K562 (cell line): ENCODE measurements around the gene ANKH. TPM values are rescaled to one million over a fixed set of nuclear protein-coding genes. Genes with fewer than 3 reads are reported as not detected.

Source experiments
- ATAC-seq: fragments of 200-7000 bp; cut with Tn5 transposase; 3 replicates; pipeline ENCODE4 v1.9.1; 2020; ENCODE audit warnings: moderate library complexity
- BruUV-seq: library from RNA; stranded (reverse); fragments of 400-500 nt; replicated peaks from 2 replicates; lab custom pipeline; 2021; lab: Mats Ljungman, UMichigan
- CTCF ChIA-PET: fragments of 300-600 bp; formaldehyde crosslinking; extraction: SDS; loops from one replicate; lab custom pipeline; 2021; ENCODE audit warnings: low intra/inter-chr PET ratio; lab: Yijun Ruan, JAX
- POLR2A ChIA-PET: fragments of 300-600, 350-650 bp; sonication (Branson Sonifier 250); formaldehyde crosslinking; extraction: SDS; loops from one replicate; lab custom pipeline; 2021; ENCODE audit warnings: antibody characterized with exemption, inconsistent platforms; lab: Yijun Ruan, JAX
- DNase-seq, 4 experiments: peaks; one replicate each; pipeline versions ENCODE4 v3.0.0 to v3.0.0-alpha.2; 2011 to 2018; ENCODE audit warnings: low spot score in 3 of 4, mixed read lengths in 3 of 4; ENCODE audit errors: extremely low read depth in 1 of 4
- FAIRE-seq: peaks from 2 replicates; lab custom pipeline; 2011; peaks lifted over from hg19 to GRCh38; lab: Jason Lieb, UNC
- H2AFZ ChIP-seq: 2 replicates; pipeline ENCODE4 v1.6.0; 2011; ENCODE audit warnings: low read depth, low read length, control low read depth, inconsistent platforms
- H3K27ac ChIP-seq: fragments of 200-600 bp; 3 replicates; pipeline ENCODE4 v1.8.0; 2011; ENCODE audit warnings: low read depth, mild to moderate bottlenecking, control low read depth, inconsistent platforms, low read length, moderate library complexity, mixed read lengths; ENCODE audit errors: extremely low read depth
- H3K27me3 ChIP-seq, 2 experiments: fragments of 300-600 bp in 1 of 2; 2 replicates in 1 of 2; 3 replicates in 1 of 2; pipeline versions ENCODE4 v1.6.0 to v1.8.0; 2011; ENCODE audit warnings: inconsistent platforms in 2 of 2, low read length in 2 of 2, mild to moderate bottlenecking in 1 of 2, mixed read lengths in 1 of 2, moderate library complexity in 1 of 2; ENCODE audit not compliant: control insufficient read depth in 2 of 2, insufficient read depth in 2 of 2
- H3K36me3 ChIP-seq: fragments of 300-600 bp; 3 replicates; pipeline ENCODE4 v1.8.0; 2011; ENCODE audit warnings: mild to moderate bottlenecking, low read length, inconsistent platforms; ENCODE audit not compliant: control insufficient read depth, insufficient read depth
- H3K4me1 ChIP-seq, 2 experiments: fragments of 200-600 bp in 1 of 2; replicated peaks in 1 of 2; 2 replicates in 1 of 2; 3 replicates in 1 of 2; pipeline versions ENCODE4 v1.5.1 to v1.8.0; 2011; ENCODE audit warnings: inconsistent platforms in 2 of 2, low read length in 2 of 2, mild to moderate bottlenecking in 1 of 2, mixed read lengths in 1 of 2, moderate library complexity in 1 of 2; ENCODE audit not compliant: control insufficient read depth in 2 of 2, insufficient read depth in 2 of 2
- H3K4me2 ChIP-seq: 2 replicates; pipeline ENCODE4 v1.6.1; 2011; ENCODE audit warnings: low read length, control low read depth, inconsistent platforms, mixed read lengths; ENCODE audit not compliant: insufficient read depth
- H3K4me3 ChIP-seq: fragments of 200-600 bp; sonication (generic), shearing (Covaris generic); 2 replicates; pipeline ENCODE4 v1.5.1; 2016; ENCODE audit warnings: control low read depth, inconsistent platforms
- H3K79me2 ChIP-seq: fragments of 200-600 bp; 3 replicates; pipeline ENCODE4 v1.8.0; 2011; ENCODE audit warnings: low read length, inconsistent platforms; ENCODE audit not compliant: control insufficient read depth, insufficient read depth
- H3K9ac ChIP-seq, 2 experiments: 2 replicates each; pipeline versions ENCODE4 v1.6.0 to v1.6.1; 2011; ENCODE audit warnings: low read depth in 2 of 2, low read length in 2 of 2, control low read depth in 1 of 2, inconsistent platforms in 1 of 2, mild to moderate bottlenecking in 1 of 2, mixed read lengths in 1 of 2; ENCODE audit not compliant: insufficient read depth in 1 of 2
- H3K9me1 ChIP-seq: one replicate; pipeline ENCODE4 v1.6.0; 2011; ENCODE audit warnings: inconsistent platforms, mild to moderate bottlenecking, low read length, moderate library complexity; ENCODE audit not compliant: control insufficient read depth, insufficient read depth
- H3K9me3 ChIP-seq: replicated peaks from 2 replicates; pipeline ENCODE4 v1.5.1; 2011; ENCODE audit warnings: low read depth, low read length, inconsistent platforms; ENCODE audit not compliant: control insufficient read depth, insufficient read depth
- H4K20me1 ChIP-seq: replicated peaks from 2 replicates; pipeline ENCODE4 v1.6.1; 2011; ENCODE audit warnings: low read length, inconsistent platforms, mixed read lengths; ENCODE audit not compliant: control insufficient read depth, insufficient read depth
- ASH1L ChIP-seq: fragments of 450-650 bp; IDR thresholded peaks from 2 replicates; pipeline ENCODE4 v1.6.1; 2018; ENCODE audit warnings: borderline replicate concordance, mild to moderate bottlenecking, low read depth; ENCODE audit not compliant: partially characterized antibody
- ATF1 ChIP-seq, 2 experiments: fragments of 450-650 bp in 1 of 2; IDR thresholded peaks; 2 replicates each; pipeline ENCODE4 v1.6.1; 2016; ENCODE audit warnings: missing compliant biosample characterization in 1 of 2, missing genetic modification characterization in 1 of 2
- CBX3 ChIP-seq, 2 experiments: IDR thresholded peaks; 1 replicate in 1 of 2; 2 replicates in 1 of 2; pipeline ENCODE4 v1.6.1; 2012; ENCODE audit warnings: inconsistent platforms in 2 of 2, low read length in 2 of 2, borderline replicate concordance in 1 of 2, control low read depth in 1 of 2
- CUX1 ChIP-seq: fragments of 200-800 bp; sonication (Bioruptor generic); IDR thresholded peaks from 2 replicates; pipeline ENCODE4 v1.6.1; 2016; ENCODE audit warnings: missing genetic modification characterization, missing compliant biosample characterization
- FIP1L1 ChIP-seq: fragments of 200-400 bp; formaldehyde crosslinking; IDR thresholded peaks from 2 replicates; pipeline ENCODE4 v1.6.1; 2018; ENCODE audit warnings: mild to moderate bottlenecking, low read depth, low read length; ENCODE audit not compliant: poor library complexity, severe bottlenecking
- HDGF ChIP-seq: fragments of 450-650 bp; IDR thresholded peaks from 2 replicates; pipeline ENCODE4 v1.6.1; 2016
- NCOA6 ChIP-seq: fragments of 450-650 bp; IDR thresholded peaks from 2 replicates; pipeline ENCODE4 v1.6.1; 2017; ENCODE audit warnings: mild to moderate bottlenecking
- SFPQ ChIP-seq: fragments of 200-400 bp; formaldehyde crosslinking; IDR thresholded peaks from 2 replicates; pipeline ENCODE4 v1.6.1; 2017; ENCODE audit warnings: mild to moderate bottlenecking, low read depth, low read length, moderate library complexity
- SRSF9 ChIP-seq: fragments of 200-400 bp; formaldehyde crosslinking; IDR thresholded peaks from 2 replicates; pipeline ENCODE4 v1.6.1; 2017; ENCODE audit warnings: low read depth, low read length, borderline replicate concordance
- ZBTB26 ChIP-seq: fragments of 450-650 bp; formaldehyde crosslinking; IDR thresholded peaks from 2 replicates; pipeline ENCODE4 v1.4.0; 2022; ENCODE audit warnings: missing genetic modification characterization
- WGBS: fragments of 100-300 bp; shearing (Covaris generic); methylation state at CpG from one replicate; pipeline ENCODE4 v1.1.6; 2016; ENCODE audit warnings: low coverage, mixed read lengths; ENCODE audit not compliant: insufficient coverage; ENCODE audit errors: missing lambda C conversion rate; 5-methylcytosine and 5-hydroxymethylcytosine counted together
- in situ Hi-C: fragments of 300-500 bp; cut with MboI; formaldehyde crosslinking; loops from 4 replicates; pipeline ENCODE4 v1.15.0; 2018; ENCODE audit warnings: inconsistent platforms, mixed read lengths
- intact Hi-C: fragments of 100-400 bp; cut with micrococcal nuclease; formaldehyde crosslinking; loops from 2 replicates; pipeline ENCODE4 v1.14.2; 2022
- polyA plus RNA-seq, 8 experiments: library from polyadenylated mRNA; depleted of rRNA in 4 of 8; stranded (reverse) in 5 of 8; unstranded in 3 of 8; fragments of >200 nt; fragmentation: Nextera tagmentation in 2 of 8; fragmentation: Illumina TruSeq in 1 of 8; extraction: Ambion mirVana in 2 of 8; extraction: Trizol in 1 of 8; gene quantifications; 2 replicates each; pipeline versions ENCODE4 v1.2.1 to v1.2.3, GENCODE V29; 2011 to 2014; ENCODE audit warnings: inconsistent platforms in 1 of 8, missing spikeins in 1 of 8
- total RNA-seq, 7 experiments: library from RNA; depleted of rRNA in 6 of 7; stranded (reverse); fragments of >200 nt in 6 of 7; fragmentation: Illumina TruSeq in 2 of 7; extraction: Trizol in 2 of 7; gene quantifications; 2 replicates each; pipeline versions ENCODE4 v1.2.1 to v1.2.3, GENCODE V29; 2011 to 2021; ENCODE audit warnings: low replicate concordance in 1 of 7

Gene ANKH
- total and polyA plus RNA-seq, 9 of the 15 experiments (the other 6 are each of a cell fraction or from before 2014, with no cell fraction given) = 0.79 to 12.2 (median 4.5) TPM

GRCh38 chr5:14765587-14765986 lies 106.0 kb downstream of the ANKH start (continued):
- TF ChIP-seq ATF1 (CRISPR knock-in tag; IDR thresholded peaks at IDR 0.05) (no peak), ATF1 (tag; IDR thresholded peaks at IDR 0.05) (no peak), FIP1L1 (no peak), ZBTB26 (CRISPR knock-in tag) (no peak), SRSF9 (no peak)

GRCh38 chr5:14762549-14763216 lies 108.9 kb downstream of the ANKH start:
- POLR2A ChIA-PET = interaction anchor here (0.9 kb wide), 1 partner anchor 19 kb away, joined by 3 read pairs; no protein-coding TSS in a partner anchor
- H4K20me1 ChIP-seq = peaks cover 3% of the 10 kb centered on the region; the same call in 1 of the 2 replicates
- ATAC-seq (no peak), DNase-seq (no peak), FAIRE-seq (no peak)
- H3K4me1 ChIP-seq = no peaks in the 10 kb centered on the region
- no peak overlapping the region for H2AFZ ChIP-seq
- CTCF ChIA-PET = no interaction called here
- intact Hi-C loops (no loop called here), in situ Hi-C loops (no loop called here)
- H3K9me1 ChIP-seq = no peaks in the 10 kb centered on the region
- 0% methylated on average over 4 of the region's 4 CpGs for WGBS
- H3K4me2 ChIP-seq = no peak overlapping the region
- no peak overlapping the region for H3K4me3 ChIP-seq
- no peak overlapping the region for H3K27ac ChIP-seq
- H3K9ac ChIP-seq = no peak overlapping the region
- no TSS peak for BruUV-seq
- H3K79me2 ChIP-seq = no peaks in the 10 kb centered on the region
- H3K36me3 ChIP-seq = no peaks in the 10 kb centered on the region
- no peaks in the 10 kb centered on the region for H3K9me3 ChIP-seq
- H3K27me3 ChIP-seq = peaks cover 8 to 11% of the 10 kb centered on the region in 2 experiments; a peak in 4 of 5 replicates
- TF ChIP-seq CUX1 (CRISPR knock-in tag) (no peak), ASH1L (no peak), NCOA6 (no peak), CBX3 (IDR thresholded peaks at IDR 0.05; ENCODE audit: borderline replicate concordance in 1 of 2, low read length in 2 of 2) (no peak), HDGF (no peak), SFPQ (no peak)
